ENCODE data around the gene NRXN3.

NRXN3 gene

DNA sequence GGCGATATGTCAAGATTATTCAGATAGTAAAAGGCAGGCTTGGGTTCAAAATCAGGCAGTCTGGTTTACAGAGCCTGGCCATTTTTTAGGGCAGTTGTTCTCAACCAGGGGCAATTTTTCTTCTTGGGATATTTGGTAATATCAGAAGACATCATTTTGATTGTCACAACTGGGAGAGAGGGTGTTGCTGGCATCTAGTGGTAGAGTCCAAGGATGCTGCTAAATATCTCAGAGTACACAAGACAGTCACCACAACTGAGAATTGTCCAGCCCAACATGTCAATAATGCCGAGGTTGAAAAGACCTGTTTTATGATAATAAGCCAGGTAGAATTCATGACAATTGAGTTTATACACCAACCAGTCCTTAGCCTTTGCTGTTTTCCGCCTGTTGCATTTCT is 733.9 kb downstream of the NRXN3 start:
- TF ChIP-seq EZH2phosphoT487 (conservative IDR thresholded peaks at IDR 0.05; ENCODE audit: low read length) (no peak), CTCF (IDR thresholded peaks at IDR 0.05; ENCODE audit: insufficient read depth, low read length, poor library complexity, severe bottlenecking) (no peak)
- no peaks in the 10 kb centered on the region for H4K20me1 ChIP-seq (ENCODE audit: low read depth, low read length)
- H3F3A ChIP-seq (ENCODE audit: insufficient read depth), result no peaks in the 10 kb centered on the region
- no peak overlapping the region for H3K4me3 ChIP-seq (ENCODE audit: insufficient read depth, low read length, poor library complexity, severe bottlenecking)
- no peak overlapping the region for H2AFZ ChIP-seq (ENCODE audit: low read depth, low read length, severe bottlenecking)
- no peaks in the 10 kb centered on the region for H3K9me2 ChIP-seq (replicated peaks; ENCODE audit: insufficient read depth, low read length)
- no peaks in the 10 kb centered on the region for H3K36me3 ChIP-seq (ENCODE audit: low read length)
- H3K9me3 ChIP-seq (ENCODE audit: insufficient read depth, low read length), result no peaks in the 10 kb centered on the region
- no peaks in the 10 kb centered on the region for H3K27me3 ChIP-seq (ENCODE audit: low read length)
- no peak overlapping the region for H3K9ac ChIP-seq (ENCODE audit: low read length)
- no peak overlapping the region for H3K4me2 ChIP-seq (ENCODE audit: low read depth, low read length, poor library complexity, severe bottlenecking)
- H3K79me2 ChIP-seq (ENCODE audit: insufficient read depth, low read length), result no peaks in the 10 kb centered on the region
- H3K27ac ChIP-seq (ENCODE audit: low read depth, low read length), result no peak overlapping the region

- Histone ChIP-seq H3K27me3 (ENCODE audit: low read length) (no peaks in the 10 kb centered on the region), H3K9ac (ENCODE audit: low read length) (no peak overlapping the region), H3F3A (ENCODE audit: insufficient read depth) (no peaks in the 10 kb centered on the region), H3K36me3 (ENCODE audit: low read length) (no peaks in the 10 kb centered on the region), H3K79me2 (ENCODE audit: insufficient read depth, low read length) (no peaks in the 10 kb centered on the region), H3K4me2 (ENCODE audit: low read depth, low read length, poor library complexity, severe bottlenecking) (no peak overlapping the region), H3K4me3 (ENCODE audit: insufficient read depth, low read length, poor library complexity, severe bottlenecking) (no peak overlapping the region), H3K27ac (ENCODE audit: low read depth, low read length) (no peak overlapping the region), H3K9me2 (replicated peaks; ENCODE audit: insufficient read depth, low read length) (no peaks in the 10 kb centered on the region), H4K20me1 (ENCODE audit: low read depth, low read length) (no peaks in the 10 kb centered on the region), H3K9me3 (ENCODE audit: insufficient read depth, low read length) (no peaks in the 10 kb centered on the region), H2AFZ (ENCODE audit: low read depth, low read length, severe bottlenecking) (no peak overlapping the region)
- TF ChIP-seq CTCF (IDR thresholded peaks at IDR 0.05; ENCODE audit: insufficient read depth, low read length, poor library complexity, severe bottlenecking), result no peak
- no peak for TF ChIP-seq EZH2phosphoT487 (conservative IDR thresholded peaks at IDR 0.05; ENCODE audit: low read length)
Observed at GRCh38 chr14:78917462-78917861, 747.3 kb downstream of the NRXN3 start.

DNA sequence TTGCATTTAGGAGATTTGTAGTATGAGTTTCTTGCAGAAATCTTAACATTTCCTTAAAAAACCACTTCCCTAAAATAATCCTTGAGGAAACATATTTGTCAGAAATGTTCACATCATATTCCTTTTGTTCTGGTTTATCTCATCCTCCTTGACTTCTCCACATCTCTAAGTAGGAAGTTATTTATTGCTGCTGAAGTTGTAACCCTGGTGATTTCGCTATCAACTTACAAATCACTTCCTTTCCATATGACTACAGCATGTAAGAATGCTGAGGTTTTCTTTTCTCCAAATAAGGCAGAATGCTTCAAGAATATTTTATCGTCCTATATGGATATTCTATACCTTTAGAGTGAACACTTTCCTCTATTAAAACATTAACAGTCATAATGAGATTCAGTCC is 751.7 kb downstream of the NRXN3 start:
- Histone ChIP-seq H3K27me3 (ENCODE audit: low read length) (no peaks in the 10 kb centered on the region), H3K4me3 (ENCODE audit: insufficient read depth, low read length, poor library complexity, severe bottlenecking) (no peak overlapping the region), H3K27ac (ENCODE audit: low read depth, low read length) (no peak overlapping the region), H3K9ac (ENCODE audit: low read length) (no peak overlapping the region), H3K79me2 (ENCODE audit: insufficient read depth, low read length) (no peaks in the 10 kb centered on the region), H3K9me2 (replicated peaks; ENCODE audit: insufficient read depth, low read length) (no peaks in the 10 kb centered on the region), H4K20me1 (ENCODE audit: low read depth, low read length) (no peaks in the 10 kb centered on the region), H2AFZ (ENCODE audit: low read depth, low read length, severe bottlenecking) (no peak overlapping the region), H3K9me3 (ENCODE audit: insufficient read depth, low read length) (no peaks in the 10 kb centered on the region), H3K4me2 (ENCODE audit: low read depth, low read length, poor library complexity, severe bottlenecking) (no peak overlapping the region), H3F3A (ENCODE audit: insufficient read depth) (no peaks in the 10 kb centered on the region), H3K36me3 (ENCODE audit: low read length) (no peaks in the 10 kb centered on the region)
- TF ChIP-seq EZH2phosphoT487 (conservative IDR thresholded peaks at IDR 0.05; ENCODE audit: low read length), result no peak
- no peak for TF ChIP-seq CTCF (IDR thresholded peaks at IDR 0.05; ENCODE audit: insufficient read depth, low read length, poor library complexity, severe bottlenecking)

DNA sequence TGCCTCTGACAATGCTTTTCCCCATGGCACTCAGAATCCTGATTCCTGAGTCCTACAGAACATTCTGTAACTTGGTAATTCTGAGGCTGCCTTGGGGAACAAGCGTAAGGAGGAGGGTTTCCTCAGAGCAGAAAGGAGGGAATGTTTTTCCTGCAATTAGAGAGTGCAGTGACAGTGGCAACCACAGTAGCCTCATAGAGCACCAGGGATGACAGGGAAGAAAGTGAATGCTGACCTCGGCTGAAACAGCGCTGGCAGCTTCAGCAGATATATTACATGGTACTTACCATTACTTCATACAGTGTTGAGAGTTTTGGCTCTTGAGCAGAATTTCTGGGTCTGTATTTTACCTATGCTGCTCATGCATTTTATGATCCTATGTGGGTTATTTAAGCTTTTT is 757.1 kb downstream of the NRXN3 start:
- Histone ChIP-seq H3K4me3 (ENCODE audit: insufficient read depth, low read length, poor library complexity, severe bottlenecking) (no peak overlapping the region), H3K9me2 (replicated peaks; ENCODE audit: insufficient read depth, low read length) (no peaks in the 10 kb centered on the region), H3K4me2 (ENCODE audit: low read depth, low read length, poor library complexity, severe bottlenecking) (no peak overlapping the region), H3K36me3 (ENCODE audit: low read length) (no peaks in the 10 kb centered on the region), H2AFZ (ENCODE audit: low read depth, low read length, severe bottlenecking) (no peak overlapping the region), H3K79me2 (ENCODE audit: insufficient read depth, low read length) (no peaks in the 10 kb centered on the region), H4K20me1 (ENCODE audit: low read depth, low read length) (no peaks in the 10 kb centered on the region), H3K9me3 (ENCODE audit: insufficient read depth, low read length) (no peaks in the 10 kb centered on the region), H3K27ac (ENCODE audit: low read depth, low read length) (no peak overlapping the region), H3F3A (ENCODE audit: insufficient read depth) (no peaks in the 10 kb centered on the region), H3K27me3 (ENCODE audit: low read length) (no peaks in the 10 kb centered on the region), H3K9ac (ENCODE audit: low read length) (no peak overlapping the region)
- TF ChIP-seq EZH2phosphoT487 (conservative IDR thresholded peaks at IDR 0.05; ENCODE audit: low read length) (no peak), CTCF (IDR thresholded peaks at IDR 0.05; ENCODE audit: insufficient read depth, low read length, poor library complexity, severe bottlenecking) (no peak)
